ENCODE results near the gene GUK1.

DNA sequence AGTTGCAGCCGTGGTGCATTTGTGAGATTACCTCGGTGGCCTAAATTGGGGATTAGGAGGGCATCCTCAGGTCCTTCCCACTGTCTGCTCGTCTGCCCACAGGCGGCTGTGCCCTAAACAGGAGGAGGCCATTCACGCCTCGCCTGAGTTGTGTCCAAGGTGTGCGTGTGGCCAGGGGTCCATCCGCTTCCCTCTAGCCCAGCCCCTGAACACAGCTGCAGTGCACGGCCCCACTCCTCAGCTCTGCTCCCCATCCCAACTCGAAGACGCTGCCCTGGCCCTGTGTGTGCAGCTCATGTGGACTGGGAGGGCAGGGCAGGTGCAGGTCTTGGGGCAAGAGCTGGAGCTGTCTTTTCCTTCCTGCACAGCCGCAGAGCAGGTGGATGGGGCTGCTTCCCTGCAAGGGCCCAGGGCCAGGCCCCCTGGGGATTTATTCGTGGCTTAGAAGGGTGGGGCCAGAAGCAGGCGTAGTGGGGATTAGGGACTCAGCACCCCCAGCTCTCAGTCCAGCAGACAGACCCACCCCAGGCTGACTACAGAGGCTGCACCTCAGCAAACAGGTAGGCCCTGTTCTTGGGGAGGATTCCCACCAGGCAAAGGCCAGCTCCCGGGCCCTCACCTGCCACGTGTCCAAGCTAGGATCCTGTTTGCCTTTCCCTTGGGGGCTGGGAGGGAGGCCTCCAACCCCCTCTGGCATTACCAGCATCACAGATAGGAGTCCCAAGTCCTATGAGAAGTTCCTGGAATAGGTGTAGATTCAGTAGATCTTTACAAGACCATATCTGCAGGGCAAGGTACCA, 4.3 kb downstream of the GUK1 start:
- TF ChIP-seq CTCF (conservative IDR thresholded peaks at IDR 0.05; ENCODE audit: low read depth, low read length) = no peak
- TF ChIP-seq EZH2 (IDR thresholded peaks at IDR 0.05; ENCODE audit: low read length, unreplicated experiment) = no peak

Measured in PC-3 (cell line).